OCI-LY1 (cell line): ENCODE data around the gene UBXN6.

Source experiments
- CTCF ChIP-seq: fragments of 200-600 bp; sonication (generic), shearing (Covaris generic); IDR thresholded peaks from 2 replicates; pipeline ENCODE4 v1.5.1; 2017; ENCODE audit warnings: mild to moderate bottlenecking, antibody characterized with exemption, low read length, moderate library complexity, mixed read lengths
- EZH2 ChIP-seq: fragments of 200-600 bp; sonication (generic), shearing (Covaris generic); IDR thresholded peaks from 2 replicates; pipeline ENCODE4 v1.8.0; 2017; ENCODE audit warnings: borderline replicate concordance, mixed run types, mild to moderate bottlenecking, antibody characterized with exemption, low read length, moderate library complexity, mixed read lengths

DNA sequence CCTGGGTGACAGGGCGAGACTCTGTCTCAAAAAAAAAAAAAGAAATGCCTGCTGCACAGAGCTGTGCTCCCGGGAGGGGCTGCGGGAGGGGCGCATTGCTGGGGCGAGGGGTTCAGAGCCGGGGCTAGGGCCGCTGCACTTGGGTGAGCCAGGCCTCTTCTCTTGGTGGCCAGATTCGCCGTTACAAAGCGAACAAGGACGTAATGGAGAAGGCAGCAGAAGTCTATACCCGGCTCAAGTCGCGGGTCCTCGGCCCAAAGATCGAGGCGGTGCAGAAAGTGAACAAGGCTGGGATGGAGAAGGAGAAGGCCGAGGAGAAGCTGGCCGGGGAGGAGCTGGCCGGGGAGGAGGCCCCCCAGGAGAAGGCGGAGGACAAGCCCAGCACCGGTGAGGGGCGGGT is 41.7 kb upstream of the UBXN6 start:
- no peak for TF ChIP-seq EZH2
- TF ChIP-seq CTCF = no peak
